GM18519 (cell line): Measurements from ENCODE around the gene SLIT2.

Experiments used
- ATAC-seq: cut with Tn5 transposase; IDR thresholded peaks from one replicate; pipeline ENCODE4 v1.9.1; 2021; ENCODE audit warnings: mild to moderate bottlenecking, moderate library complexity; ENCODE audit not compliant: unreplicated experiment, low FRiP score

Gene SLIT2

GRCh38 chr4:20262221-20262620, 10.5 kb downstream of the SLIT2 start:
- no peak for ATAC-seq

- no peak for ATAC-seq
Measured at GRCh38 chr4:20264688-20265087, 13.0 kb downstream of the SLIT2 start.

DNA sequence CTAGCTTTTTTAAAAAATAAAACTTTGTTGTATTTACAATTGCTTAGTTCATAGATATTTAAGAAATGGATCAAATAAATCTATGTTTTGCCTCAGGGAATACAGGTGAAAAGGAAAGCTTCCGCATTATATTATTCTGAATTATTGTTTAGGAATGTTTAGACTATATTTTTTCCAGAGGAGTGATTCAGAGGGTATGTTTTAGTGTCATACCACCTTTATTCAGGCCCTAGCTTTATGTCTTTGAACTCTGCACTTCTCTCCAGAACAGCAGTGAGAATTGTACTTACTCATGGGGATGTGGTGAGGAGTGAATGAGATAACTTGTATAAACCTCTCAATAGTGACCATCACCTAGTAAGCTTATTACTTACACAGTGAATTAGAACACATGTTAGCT, 14.0 kb downstream of the SLIT2 start:
- no peak for ATAC-seq

DNA sequence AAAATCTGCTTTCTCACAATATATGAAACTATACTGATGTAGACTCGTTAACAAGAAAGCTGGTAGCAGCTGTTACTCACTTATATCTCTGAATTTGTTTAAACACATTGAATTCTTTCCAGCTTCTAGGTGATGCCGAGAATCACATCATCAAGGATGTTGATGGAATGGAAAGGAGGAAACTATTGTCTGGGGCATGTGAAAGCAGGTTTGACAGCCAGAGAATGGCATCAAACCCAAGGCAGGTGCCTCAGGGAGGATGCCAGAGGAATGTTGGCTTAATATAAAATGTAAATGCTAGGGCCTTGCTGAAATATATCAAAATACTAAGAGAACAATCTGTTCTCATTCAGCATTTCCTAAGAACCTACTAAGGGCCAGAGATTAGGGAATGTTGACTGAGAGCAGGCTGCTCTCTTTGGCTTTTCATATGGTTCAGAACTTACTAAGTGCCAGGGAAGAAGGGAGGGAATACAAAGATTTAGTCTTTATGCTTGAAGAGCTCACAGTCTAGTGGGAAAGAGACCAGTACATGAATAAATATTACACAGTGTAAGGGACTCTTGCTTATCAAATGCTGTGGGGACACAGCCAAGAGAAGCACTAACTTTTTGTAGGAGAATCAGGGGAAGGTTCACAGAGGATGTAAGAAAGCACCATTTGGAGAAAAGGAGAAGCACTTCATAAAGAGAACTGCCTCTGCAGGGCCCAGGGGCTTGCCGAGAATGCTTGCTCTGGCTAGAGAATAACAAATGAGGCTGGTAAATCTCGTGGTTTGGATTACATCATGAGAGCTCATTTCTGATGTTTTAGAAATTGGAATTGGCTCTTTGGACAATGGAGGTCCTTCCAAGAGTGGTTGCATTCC, 14.7 kb downstream of the SLIT2 start:
- no peak for ATAC-seq

- no peak for ATAC-seq
Measured at GRCh38 chr4:20268028-20268427, 16.3 kb downstream of the SLIT2 start.

DNA sequence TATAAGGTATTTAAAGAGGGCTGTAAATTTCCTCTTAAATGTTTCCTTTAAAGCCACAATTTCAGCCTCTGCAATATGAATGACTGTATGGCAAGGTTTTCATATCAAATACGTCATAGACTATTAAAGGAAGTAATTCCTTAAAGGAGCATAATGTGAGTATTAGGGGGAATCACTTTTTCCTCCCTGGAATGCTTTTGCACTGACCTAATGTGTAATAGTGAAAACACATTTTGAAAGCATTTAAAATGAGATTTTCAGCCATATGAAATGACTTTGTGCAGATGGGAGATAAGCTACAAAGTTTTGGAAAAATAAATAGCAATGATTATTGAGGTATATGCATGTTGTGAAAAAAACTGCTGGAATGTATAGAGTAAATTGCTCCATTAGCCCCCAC, 17.6 kb downstream of the SLIT2 start:
- ATAC-seq = no peak

DNA sequence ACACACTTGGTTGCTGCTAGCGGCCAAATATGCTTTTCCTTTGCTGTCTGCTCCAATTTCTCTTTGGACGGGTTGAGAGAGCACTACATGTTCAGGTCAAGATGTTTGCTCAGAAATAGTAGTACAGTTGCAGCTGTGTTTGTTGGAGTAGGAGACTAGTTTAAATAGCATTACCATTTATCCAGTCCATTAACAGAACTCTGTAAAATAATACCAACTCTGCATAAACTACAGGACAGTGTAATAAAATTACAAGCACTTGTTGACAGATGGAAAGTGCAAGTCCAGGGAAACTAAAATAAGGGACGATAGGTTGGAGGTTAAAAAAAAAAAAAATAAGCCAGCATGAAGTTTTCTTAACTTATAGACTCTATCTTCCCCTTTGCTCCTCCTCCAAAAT, 20.2 kb downstream of the SLIT2 start:
- no peak for ATAC-seq

DNA sequence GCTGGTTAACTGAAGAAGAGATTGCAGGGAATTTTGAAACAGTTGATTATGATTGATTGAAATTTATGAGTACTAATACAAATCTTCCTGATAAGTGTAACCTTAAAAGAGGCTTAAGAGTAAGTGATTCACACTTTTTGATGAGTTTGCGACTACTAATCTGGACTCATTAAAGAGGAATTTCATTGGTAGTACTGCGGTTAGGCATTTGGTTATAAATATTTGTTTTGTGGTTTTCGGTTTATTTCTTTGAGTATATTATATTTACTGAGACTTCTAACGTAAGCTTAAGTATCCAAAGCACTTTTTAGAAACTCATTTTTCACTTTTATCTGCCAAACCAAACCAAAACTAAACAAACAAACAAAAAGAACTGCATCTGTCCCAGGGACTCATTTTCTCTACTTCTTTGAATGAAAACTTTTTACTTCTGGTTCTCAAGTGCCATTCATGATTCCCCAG, 20.7 kb downstream of the SLIT2 start:
- no peak for ATAC-seq

DNA sequence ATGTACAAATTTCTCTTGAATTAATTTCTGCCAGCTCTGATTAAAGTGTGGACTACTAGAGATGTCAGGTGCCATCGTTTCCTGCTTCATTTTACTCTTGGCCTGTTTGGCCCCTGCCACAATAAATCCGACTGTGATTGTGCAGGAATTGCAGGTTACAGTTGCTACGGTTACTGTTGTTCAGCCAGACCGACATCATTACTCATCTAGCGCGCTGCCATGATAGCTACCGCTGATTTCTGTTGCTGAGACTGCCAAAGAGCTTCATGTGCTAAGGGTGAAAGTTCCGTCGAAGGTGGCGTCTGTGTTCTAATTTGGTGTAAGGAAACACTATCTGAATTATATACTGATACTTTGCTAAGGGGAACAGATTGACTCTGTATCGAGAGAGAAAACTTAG, 22.1 kb downstream of the SLIT2 start:
- ATAC-seq = no peak

DNA sequence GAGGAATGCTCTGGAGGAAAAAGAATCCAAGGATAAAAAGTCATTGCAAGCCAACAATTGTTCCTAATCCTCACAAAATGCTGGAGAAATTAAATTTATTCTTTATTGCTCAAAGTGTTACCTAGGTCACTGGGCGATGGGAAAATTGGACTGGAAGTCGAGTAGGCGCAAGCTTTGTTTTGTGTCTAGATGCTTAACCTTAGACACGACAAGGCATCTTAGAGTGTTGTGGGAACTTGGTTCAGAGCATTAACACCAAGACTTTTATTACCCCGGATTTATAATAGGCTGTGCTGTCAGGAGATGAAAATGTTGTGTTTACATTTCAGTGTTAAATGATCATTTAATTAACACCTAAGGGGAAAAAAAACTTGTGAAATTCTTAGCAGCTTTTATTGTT, 25.1 kb downstream of the SLIT2 start:
- no peak for ATAC-seq

- no peak for ATAC-seq
Measured at GRCh38 chr4:20278195-20278594, 26.5 kb downstream of the SLIT2 start.

GRCh38 chr4:20279381-20279780, 27.7 kb downstream of the SLIT2 start:
- no peak for ATAC-seq

DNA sequence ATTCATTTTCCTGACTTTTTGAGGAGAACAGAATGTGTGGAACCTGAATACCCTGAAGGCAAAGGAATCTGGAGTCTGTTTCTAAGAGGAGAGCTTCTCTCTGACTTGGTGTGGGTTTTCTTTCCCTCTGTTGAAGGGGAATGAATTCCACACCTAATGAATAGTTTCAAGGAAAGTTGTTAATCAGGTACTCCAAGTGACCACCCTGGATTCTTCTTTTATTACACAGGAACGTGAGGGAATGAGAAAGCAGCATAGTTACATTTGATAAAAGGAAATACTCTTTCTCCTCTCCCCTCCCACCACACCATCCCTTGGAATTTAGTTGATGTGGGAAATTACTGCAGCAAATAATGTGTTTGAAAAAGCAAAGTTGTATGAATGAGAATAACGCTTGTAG, 29.7 kb downstream of the SLIT2 start:
- no peak for ATAC-seq

DNA sequence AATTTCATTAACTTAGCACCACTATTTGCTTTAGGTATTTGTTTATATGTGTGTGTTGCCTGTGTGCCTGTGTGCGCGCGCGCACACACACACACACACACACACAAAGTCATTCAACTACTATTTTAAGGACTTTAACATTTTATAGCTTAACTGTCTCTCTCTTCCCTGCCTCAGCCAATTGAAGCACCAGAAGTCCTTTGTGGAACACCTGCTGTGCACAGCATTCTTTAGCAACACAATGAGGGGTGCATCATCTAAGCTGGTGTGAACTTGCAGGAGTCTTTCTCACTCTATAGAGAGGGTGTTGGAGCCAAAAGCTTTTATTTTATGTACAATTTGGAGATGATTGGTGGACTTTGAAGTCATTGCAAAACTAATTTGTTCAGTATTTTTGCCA, 31.3 kb downstream of the SLIT2 start:
- no peak for ATAC-seq

- no peak for ATAC-seq
Measured at GRCh38 chr4:20284990-20285389, 33.3 kb downstream of the SLIT2 start.

- no peak for ATAC-seq
Measured at GRCh38 chr4:20287246-20287645, 35.5 kb downstream of the SLIT2 start.

DNA sequence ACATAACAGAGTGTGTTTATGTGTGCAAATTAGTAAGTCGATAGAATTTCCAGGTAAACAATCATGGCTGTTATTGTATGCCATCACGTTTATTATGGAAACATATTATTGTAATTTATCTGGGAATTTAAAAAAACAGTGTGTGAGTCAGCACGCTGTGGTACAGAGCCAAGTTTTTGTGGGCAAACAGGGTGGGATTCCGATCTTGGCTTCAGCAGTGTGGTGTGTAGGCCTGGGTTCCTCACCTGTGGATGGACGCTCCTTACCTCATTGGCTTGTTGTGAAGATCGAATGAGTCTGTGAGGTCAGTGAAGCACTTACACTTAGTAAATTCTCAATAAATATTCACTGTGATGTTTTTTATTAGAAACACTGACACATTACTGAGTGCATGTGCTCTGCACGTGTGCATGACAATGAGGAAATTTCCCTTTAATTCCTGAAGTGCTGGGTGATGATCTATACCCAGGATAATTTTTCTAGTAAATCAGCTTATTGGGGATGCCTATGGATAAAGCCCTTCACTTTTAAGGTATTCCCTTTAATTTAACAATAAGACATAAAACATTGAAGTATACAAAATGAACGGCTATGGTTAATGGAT, 36.4 kb downstream of the SLIT2 start:
- no peak for ATAC-seq

DNA sequence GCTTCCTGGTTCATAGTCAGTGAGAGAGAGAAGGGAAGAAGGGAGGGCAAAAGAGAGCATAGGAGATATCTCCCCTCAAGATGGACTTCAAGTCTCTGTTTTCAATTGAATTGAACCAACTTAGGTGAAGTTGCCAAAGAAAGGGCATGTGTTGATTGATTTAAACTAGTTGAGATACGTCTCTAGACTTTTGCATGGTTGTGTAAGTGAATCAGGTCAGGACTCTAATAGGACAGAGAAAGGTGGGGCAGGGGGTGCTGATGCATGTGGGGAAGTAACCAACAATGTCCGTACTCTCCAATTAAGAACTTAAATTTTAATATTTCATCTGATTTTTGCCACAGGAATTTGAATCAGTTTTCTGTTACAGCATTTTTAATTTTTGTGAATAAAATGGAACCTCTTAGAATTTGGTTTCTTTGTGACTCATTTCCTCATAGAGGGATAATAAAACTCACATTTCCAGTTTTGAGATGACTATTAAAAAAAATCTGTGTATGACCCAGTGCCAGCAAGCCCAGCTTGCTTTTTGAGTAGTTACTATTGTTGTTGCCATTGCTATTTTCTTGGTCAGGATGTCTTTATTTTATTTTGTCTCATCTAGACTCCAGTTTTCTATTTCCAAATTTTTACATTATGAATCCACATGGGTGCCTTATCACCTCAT, 37.3 kb downstream of the SLIT2 start:
- no peak for ATAC-seq

DNA sequence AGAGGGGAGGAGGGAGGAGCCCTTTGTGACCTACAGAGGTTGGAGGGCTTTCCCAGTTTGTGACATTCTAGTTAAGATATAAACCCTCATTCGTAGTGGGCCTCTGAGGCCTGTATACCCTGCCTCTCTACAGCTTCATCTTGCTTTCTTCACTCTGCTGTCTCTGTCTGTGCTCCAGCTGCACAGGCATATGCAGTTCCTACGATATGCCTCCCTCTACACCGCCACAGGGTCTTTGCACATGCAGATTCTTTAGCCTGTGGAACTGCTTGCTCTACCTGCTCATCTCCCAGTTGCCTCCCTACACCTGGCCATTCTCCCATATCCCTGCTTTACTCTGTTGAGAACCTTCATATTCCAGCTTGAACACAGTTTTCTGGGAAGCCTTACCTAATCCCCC, 38.1 kb downstream of the SLIT2 start:
- no peak for ATAC-seq

DNA sequence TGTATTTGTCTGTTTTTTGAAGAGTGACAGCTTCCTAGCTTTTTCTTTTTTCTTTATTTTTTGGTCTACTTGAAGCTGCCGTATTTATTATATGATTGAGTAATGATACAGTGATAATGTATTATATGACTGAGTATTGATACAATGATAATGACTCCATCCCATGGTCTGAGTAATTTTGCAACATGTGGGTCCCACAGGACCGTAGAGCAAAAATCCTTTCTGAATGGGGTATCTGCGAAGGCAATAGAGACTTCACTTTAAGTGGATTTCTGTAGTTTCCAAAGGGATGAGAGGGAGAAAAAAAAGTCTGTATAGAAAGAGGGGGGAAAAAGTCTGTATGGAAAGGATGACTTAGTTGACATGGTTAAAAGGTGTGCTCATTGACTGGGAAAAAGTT, 41.0 kb downstream of the SLIT2 start:
- no peak for ATAC-seq

- no peak for ATAC-seq
Measured at GRCh38 chr4:20297261-20297660, 45.6 kb downstream of the SLIT2 start.

GRCh38 chr4:20297783-20298182, 46.1 kb downstream of the SLIT2 start:
- no peak for ATAC-seq
